ENCODE results near the gene SCAMP5. TPM values are rescaled to one million over a fixed set of nuclear protein-coding genes. Genes with fewer than 3 reads are reported as not detected.

The SCAMP5 gene
- total RNA-seq, result 10 to 100 TPM in 3 of 4 donors, 1 to 10 TPM in 1; 5.0 to 78.1 (median 53.4) TPM

GRCh38 chr15:74995182-74995778 lies at the start of gene SCAMP5:
Gene SCAMP5 (plus strand): TSS chr15:74995563. CDS start chr15:75011840, 16,277 bp downstream.
- H3K27ac ChIP-seq, result peak within 1 kb of the TSS in 2 of 4 donors; percentile 27 to 64
- DNase-seq, result peak; percentile 81 to 97 (median 94)
- no peaks in the 10 kb centered on the region for H3K36me3 ChIP-seq
- H3K9me3 ChIP-seq, result no peaks in the 10 kb centered on the region
- peaks cover 2 to 11% (median 7%) of the 10 kb centered on the region in 4 donors for H3K4me1 ChIP-seq
- peak within 1 kb of the TSS; percentile 51 to 79 (median 64) for H3K4me3 ChIP-seq
- peak; percentile 16 to 27 for TF ChIP-seq POLR2A (IDR thresholded peaks at IDR 0.05)
- TF ChIP-seq, protein P1, sequence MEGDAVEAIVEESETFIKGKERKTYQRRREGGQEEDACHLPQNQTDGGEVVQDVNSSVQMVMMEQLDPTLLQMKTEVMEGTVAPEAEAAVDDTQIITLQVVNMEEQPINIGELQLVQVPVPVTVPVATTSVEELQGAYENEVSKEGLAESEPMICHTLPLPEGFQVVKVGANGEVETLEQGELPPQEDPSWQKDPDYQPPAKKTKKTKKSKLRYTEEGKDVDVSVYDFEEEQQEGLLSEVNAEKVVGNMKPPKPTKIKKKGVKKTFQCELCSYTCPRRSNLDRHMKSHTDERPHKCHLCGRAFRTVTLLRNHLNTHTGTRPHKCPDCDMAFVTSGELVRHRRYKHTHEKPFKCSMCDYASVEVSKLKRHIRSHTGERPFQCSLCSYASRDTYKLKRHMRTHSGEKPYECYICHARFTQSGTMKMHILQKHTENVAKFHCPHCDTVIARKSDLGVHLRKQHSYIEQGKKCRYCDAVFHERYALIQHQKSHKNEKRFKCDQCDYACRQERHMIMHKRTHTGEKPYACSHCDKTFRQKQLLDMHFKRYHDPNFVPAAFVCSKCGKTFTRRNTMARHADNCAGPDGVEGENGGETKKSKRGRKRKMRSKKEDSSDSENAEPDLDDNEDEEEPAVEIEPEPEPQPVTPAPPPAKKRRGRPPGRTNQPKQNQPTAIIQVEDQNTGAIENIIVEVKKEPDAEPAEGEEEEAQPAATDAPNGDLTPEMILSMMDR (IDR thresholded peaks at IDR 0.05), result no peak
- H3K27me3 ChIP-seq, result no peaks in the 10 kb centered on the region

- Histone ChIP-seq H3K4me3 (no peak overlapping the region), H3K27me3 (no peaks in the 10 kb centered on the region), H3K9me3 (no peaks in the 10 kb centered on the region), H3K36me3 (no peaks in the 10 kb centered on the region), H3K4me1 (peaks cover 0 to 14% (median under 1%) of the 10 kb centered on the region in 4 donors), H3K27ac (no peak overlapping the region)
- peak in 2 of 3 donors; percentile 78 to 94 for DNase-seq
- TF ChIP-seq, protein P1 (IDR thresholded peaks at IDR 0.05), result peak; percentile 82 to 100 (median 99)
- no peak for TF ChIP-seq POLR2A (IDR thresholded peaks at IDR 0.05)
These were observed 45.1 kb upstream of the SCAMP5 start for GRCh38 chr15:74950078-74950908.

- H3K9me3 ChIP-seq, result no peaks in the 10 kb centered on the region
- H3K36me3 ChIP-seq, result no peaks in the 10 kb centered on the region
- H3K27me3 ChIP-seq, result no peaks in the 10 kb centered on the region
- H3K27ac ChIP-seq, result no peak overlapping the region
- TF ChIP-seq POLR2A (IDR thresholded peaks at IDR 0.05), result no peak
- TF ChIP-seq, protein P1 (IDR thresholded peaks at IDR 0.05), result no peak
- peaks cover 0 to 21% (median 6%) of the 10 kb centered on the region in 4 donors for H3K4me1 ChIP-seq
- no peak overlapping the region for H3K4me3 ChIP-seq
- DNase-seq, result no peak
These were observed 44.4 kb upstream of the SCAMP5 start for GRCh38 chr15:74951006-74951405.

DNA sequence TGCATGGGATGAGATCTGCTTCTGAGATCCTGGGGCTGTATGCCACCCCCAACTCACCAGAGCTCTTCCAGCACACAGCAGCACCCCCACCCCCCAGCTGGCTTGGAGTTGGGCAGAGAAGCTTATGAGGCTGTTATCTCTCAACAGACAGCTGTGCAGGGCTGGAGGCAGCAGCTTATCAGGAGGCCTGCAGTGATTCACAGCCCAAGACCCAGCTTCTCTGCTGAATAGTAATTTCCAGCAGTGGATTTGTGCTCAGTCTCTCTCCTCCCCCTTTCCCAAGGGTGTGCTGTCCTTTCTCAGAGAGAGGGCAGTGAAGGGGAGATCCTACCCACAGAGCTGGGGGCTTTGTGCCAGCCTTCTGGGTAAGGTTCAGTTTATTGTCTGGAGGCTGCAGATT lies 40.8 kb upstream of the SCAMP5 start:
- TF ChIP-seq, protein P1 (IDR thresholded peaks at IDR 0.05), result no peak
- TF ChIP-seq POLR2A (IDR thresholded peaks at IDR 0.05), result no peak
- no peak for DNase-seq
- no peak overlapping the region for H3K27ac ChIP-seq
- H3K4me1 ChIP-seq, result peaks cover 0 to 36% (median 26%) of the 10 kb centered on the region in 4 donors
- H3K36me3 ChIP-seq, result no peaks in the 10 kb centered on the region
- peak overlapping the region in 2 of 4 donors; percentile 61 to 73 for H3K4me3 ChIP-seq
- no peaks in the 10 kb centered on the region for H3K27me3 ChIP-seq
- H3K9me3 ChIP-seq, result no peaks in the 10 kb centered on the region

DNA sequence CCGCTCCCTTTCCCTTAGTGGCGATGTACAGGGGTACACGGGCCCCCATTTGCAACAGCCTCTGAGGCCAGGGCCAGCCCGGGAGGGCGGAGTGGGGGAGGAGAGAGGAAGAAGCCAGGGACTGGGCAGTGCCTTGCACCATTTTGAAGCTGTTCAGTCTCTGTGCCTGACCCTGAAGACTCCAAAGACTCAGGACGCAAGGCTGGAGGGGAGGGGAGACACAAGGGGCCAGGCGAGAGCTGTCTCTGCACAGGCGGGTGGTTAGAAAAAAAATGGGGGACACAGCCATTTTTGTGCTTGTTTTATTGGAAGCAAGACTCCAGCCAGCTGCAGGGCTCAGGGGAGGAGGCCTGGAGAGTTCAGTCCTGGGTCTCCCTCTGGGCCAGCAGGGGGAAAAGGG lies 40.3 kb upstream of the SCAMP5 start:
- peaks cover 0 to 41% (median 26%) of the 10 kb centered on the region in 4 donors for H3K4me1 ChIP-seq
- H3K9me3 ChIP-seq, result no peaks in the 10 kb centered on the region
- no peaks in the 10 kb centered on the region for H3K36me3 ChIP-seq
- H3K27me3 ChIP-seq, result no peaks in the 10 kb centered on the region
- TF ChIP-seq, protein P1 (IDR thresholded peaks at IDR 0.05), result no peak
- TF ChIP-seq POLR2A (IDR thresholded peaks at IDR 0.05), result no peak
- peak overlapping the region in 2 of 4 donors; percentile 61 to 73 for H3K4me3 ChIP-seq
- no peak for DNase-seq
- no peak overlapping the region for H3K27ac ChIP-seq

Measured in Peyer's patch (tissue), 4 donors.